HepG2 (cell line): ENCODE results near the gene ACOT8.

Source experiments
- POLR2AphosphoS5 ChIP-seq: IDR thresholded peaks from 2 replicates; pipeline ENCODE4 v1.6.1; 2012; ENCODE audit warnings: low read depth, low read length
- SRF ChIP-seq: IDR thresholded peaks from 2 replicates; pipeline ENCODE4 v1.6.1; 2011; ENCODE audit warnings: mild to moderate bottlenecking, low read depth, low read length, moderate library complexity
- ZNF629 ChIP-seq: sonication (generic); formaldehyde crosslinking; conservative IDR thresholded peaks from 2 replicates; pipeline ENCODE4 v1.5.0; 2020; ENCODE audit warnings: missing genetic modification reagents
- ZNF720 ChIP-seq: sonication (generic); formaldehyde crosslinking; IDR thresholded peaks from 2 replicates; pipeline ENCODE4 v1.4.0; 2020; ENCODE audit warnings: missing genetic modification reagents
- TF ChIP-seq, protein P1 (sequence below): sonication (generic); formaldehyde crosslinking; IDR thresholded peaks from 2 replicates; pipeline ENCODE4 v1.5.0; 2020; ENCODE audit warnings: mild to moderate bottlenecking, missing genetic modification reagents, moderate library complexity

DNA sequence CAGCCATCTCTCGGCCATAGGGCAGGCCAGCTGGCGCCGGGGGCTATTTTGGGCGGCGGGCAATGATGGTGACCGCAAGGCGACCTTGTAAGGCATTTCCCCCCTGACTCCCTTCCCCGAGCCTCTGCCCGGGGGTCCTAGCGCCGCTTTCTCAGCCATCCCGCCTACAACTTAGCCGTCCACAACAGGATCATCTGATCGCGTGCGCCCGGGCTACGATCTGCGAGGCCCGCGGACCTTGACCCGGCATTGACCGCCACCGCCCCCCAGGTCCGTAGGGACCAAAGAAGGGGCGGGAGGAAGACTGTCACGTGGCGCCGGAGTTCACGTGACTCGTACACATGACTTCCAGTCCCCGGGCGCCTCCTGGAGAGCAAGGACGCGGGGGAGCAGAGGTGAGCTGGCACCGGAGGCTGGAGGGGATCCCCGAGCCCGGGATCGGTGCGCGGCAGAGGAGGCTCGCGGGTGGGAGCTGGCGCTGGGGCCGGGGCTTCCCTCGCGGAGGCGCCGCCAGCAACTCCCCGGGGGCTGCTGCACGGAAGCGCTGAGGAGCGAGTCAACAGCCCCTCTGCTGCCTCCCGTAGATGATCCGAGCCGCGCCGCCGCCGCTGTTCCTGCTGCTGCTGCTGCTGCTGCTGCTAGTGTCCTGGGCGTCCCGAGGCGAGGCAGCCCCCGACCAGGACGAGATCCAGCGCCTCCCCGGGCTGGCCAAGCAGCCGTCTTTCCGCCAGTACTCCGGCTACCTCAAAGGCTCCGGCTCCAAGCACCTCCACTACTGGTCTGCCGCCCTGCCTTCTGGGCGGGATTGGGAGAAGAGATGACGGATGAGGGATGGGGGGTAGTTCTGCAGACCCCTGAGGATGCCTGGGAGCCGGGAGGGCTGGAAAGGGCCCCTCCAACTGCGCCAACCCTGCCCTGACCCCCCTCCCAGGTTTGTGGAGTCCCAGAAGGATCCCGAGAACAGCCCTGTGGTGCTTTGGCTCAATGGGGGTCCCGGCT lies 34.1 kb upstream of the ACOT8 start, which contains the start of the genes CTSA and NEURL2:
- TF ChIP-seq ZNF629 (peak; percentile 73), SRF (peak; percentile 54), POLR2AphosphoS5 (peak; percentile 95), ZNF720 (no peak)
- TF ChIP-seq, protein P1, sequence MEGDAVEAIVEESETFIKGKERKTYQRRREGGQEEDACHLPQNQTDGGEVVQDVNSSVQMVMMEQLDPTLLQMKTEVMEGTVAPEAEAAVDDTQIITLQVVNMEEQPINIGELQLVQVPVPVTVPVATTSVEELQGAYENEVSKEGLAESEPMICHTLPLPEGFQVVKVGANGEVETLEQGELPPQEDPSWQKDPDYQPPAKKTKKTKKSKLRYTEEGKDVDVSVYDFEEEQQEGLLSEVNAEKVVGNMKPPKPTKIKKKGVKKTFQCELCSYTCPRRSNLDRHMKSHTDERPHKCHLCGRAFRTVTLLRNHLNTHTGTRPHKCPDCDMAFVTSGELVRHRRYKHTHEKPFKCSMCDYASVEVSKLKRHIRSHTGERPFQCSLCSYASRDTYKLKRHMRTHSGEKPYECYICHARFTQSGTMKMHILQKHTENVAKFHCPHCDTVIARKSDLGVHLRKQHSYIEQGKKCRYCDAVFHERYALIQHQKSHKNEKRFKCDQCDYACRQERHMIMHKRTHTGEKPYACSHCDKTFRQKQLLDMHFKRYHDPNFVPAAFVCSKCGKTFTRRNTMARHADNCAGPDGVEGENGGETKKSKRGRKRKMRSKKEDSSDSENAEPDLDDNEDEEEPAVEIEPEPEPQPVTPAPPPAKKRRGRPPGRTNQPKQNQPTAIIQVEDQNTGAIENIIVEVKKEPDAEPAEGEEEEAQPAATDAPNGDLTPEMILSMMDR (CRISPR knock-in tag), result peak; percentile 79
